ENCODE measurements around the gene ARL4A. TPM values are rescaled to one million over a fixed set of nuclear protein-coding genes. Genes with fewer than 3 reads are reported as not detected.

ARL4A gene
- total and polyA plus RNA-seq, 2 of the 13 experiments (the other 11 are each of a cell fraction or from before 2014, with no cell fraction given) = 10.8 to 25.6 TPM

GRCh38 chr7:12686891-12687717 lies at the start of gene ARL4A (continued):
- TF ChIP-seq ZBTB37 (CRISPR knock-in tag; IDR thresholded peaks at IDR 0.05) = no peak
- TF ChIP-seq NFE2 (CRISPR knock-in tag; IDR thresholded peaks at IDR 0.05) = no peak
- TF ChIP-seq ZHX2 (IDR thresholded peaks at IDR 0.05; ENCODE audit: low read depth) = no peak
- TF ChIP-seq ZHX2 (CRISPR knock-in tag; IDR thresholded peaks at IDR 0.05; ENCODE audit: borderline replicate concordance) = no peak; the same call in 1 of the 2 replicates
- peak; percentile 58; the same call in 1 of the 2 replicates for TF ChIP-seq ZNF616 (CRISPR knock-in tag; IDR thresholded peaks at IDR 0.05; ENCODE audit: low read depth)
- TF ChIP-seq RBFOX2 (IDR thresholded peaks at IDR 0.05; ENCODE audit: low read depth, low read length) = peak; percentile 91
- TF ChIP-seq PAXIP1 (CRISPR knock-in tag; conservative IDR thresholded peaks at IDR 0.05) = peak; percentile 45; the same call in 1 of the 2 replicates
- peak; percentile 55; the same call in 1 of the 2 replicates for TF ChIP-seq GMEB1 (CRISPR knock-in tag; IDR thresholded peaks at IDR 0.05; ENCODE audit: borderline replicate concordance)
- TF ChIP-seq BHLHE40 (IDR thresholded peaks at IDR 0.05; ENCODE audit: low read length) = peak; percentile 29; the same call in 1 of the 2 replicates
- no peak for TF ChIP-seq NPAS2 (CRISPR knock-in tag; IDR thresholded peaks at IDR 0.05; ENCODE audit: borderline replicate concordance)
- peak; percentile 51; the same call in 1 of the 2 replicates for TF ChIP-seq GATA4 (IDR thresholded peaks at IDR 0.05; ENCODE audit: borderline replicate concordance, low read depth)
- TF ChIP-seq KLF13 (CRISPR knock-in tag; IDR thresholded peaks at IDR 0.05) = 0 out of 2 replicates have a peak, but pooled peaks have one; percentile 55
- TF ChIP-seq ZNF761 (CRISPR knock-in tag; conservative IDR thresholded peaks at IDR 0.05) = no peak
- peak; percentile 41; the same call in 1 of the 2 replicates for TF ChIP-seq ZBTB7B (CRISPR knock-in tag; IDR thresholded peaks at IDR 0.05)
- TF ChIP-seq SAFB2 (CRISPR knock-in tag; IDR thresholded peaks at IDR 0.05; ENCODE audit: borderline replicate concordance, low read depth) = no peak

All from HepG2 (cell line).